NCI-H82 treated with DMSO at 0.1 percent for 48 hours (cell line): ENCODE data around the gene ZNF764.
"Not testable (repeated sequence)": the region's sequence is repeated elsewhere in the genome, so short reads cannot be mapped to it uniquely, and the experiment has no call there.

Experiments
- DNase-seq: peaks from one replicate; lab custom pipeline; 2025; ENCODE audit not compliant: unreplicated experiment; lab: John Stamatoyannopoulos, UW

ZNF764 gene

DNA sequence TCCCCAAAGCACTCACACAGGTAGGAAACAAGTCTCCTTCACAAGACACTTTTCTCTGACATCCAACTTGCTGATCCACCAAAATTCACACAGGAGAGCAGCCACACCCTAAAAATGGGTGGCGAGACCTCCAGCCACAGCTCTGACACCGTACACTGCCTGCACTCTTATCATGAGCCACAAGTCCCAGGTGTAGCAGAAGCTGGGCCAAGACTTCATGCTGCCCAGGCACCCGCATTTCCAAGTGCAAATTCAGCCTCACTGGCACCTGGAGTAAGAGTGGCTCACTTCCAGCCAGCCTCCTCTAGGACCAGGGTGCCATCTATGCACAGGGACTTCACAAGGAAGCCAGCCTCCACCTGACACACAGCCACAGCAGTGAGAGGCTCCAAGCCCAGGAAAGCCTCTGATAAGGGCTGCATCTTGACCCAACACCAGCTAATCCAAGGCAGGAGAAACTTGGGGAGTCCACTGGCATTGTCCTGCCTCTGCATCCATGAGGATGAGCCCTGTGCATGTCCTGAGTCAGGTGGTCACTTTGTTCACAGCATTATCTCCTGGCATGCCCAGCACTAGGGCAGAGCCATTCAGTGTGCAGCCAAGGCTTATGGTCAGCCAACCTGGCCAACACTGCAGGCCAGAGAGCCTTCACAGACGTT lies 29.2 kb downstream of the ZNF764 start:
- DNase-seq = no peak

DNA sequence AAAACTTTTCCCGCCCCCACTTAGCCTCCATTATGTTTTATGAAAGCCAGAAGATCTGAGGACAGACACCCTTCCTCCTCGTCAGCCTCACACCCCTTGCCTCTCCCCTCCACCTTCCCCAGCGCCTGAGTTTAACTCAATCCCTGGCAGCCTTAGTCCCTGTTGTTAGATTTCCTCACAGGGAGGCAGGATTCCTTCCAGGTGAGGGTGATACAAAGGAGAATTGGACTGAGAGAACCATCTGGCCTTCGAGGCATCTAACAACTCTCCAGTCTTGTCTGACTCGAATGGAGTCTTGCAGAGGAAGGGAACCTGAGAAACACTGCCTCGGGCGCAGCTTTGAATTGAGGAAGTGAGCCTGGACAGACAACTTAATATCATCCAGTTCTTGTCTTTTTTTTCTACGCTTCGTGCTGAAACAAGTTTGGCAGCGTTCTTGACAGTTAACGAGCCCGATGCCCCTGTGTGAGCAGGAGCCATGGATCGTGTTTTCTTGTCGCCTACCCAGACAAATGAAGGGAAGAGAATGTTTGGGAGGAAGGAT lies 30.5 kb downstream of the ZNF764 start:
- DNase-seq = no peak

DNA sequence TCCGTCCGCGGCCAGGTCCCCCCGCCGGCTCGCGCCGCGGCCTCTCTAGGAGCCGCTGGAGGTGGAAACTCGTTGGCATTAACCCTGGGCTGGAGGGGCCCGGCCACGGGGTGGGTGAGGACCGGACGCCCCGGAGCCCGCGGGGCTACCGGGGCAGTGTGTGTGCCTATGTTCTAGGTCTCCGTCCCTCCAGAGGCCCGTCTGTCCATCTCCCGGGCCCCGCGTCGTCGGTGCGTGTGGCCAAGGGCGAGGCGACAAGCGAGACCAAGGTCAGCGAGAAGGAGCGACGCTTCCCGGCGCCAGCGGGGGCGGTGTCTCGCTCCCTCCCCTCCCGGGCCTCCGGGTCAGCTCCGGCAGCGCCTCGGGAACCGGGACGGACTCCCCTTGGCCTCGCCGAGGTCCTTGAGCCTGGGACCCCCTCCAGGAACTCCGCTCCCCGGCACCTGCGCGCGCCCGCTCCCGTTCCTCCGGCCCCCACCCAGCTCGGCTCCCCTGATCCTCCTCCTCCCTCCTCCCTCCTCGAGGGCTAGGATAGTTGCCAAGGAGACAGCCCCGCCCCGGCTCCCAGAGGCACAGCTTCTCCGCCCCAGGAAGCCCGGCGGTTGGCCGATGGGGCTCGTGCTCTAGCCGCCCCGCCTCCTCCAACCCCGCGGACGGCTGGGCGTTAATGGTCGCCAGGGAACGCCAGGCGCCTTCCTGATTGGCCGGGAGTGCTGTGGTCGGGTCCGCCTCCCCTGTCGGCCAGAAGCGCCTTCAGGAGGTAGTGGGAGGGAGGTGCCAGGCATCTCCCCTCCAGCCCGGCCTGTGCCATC lies 31.1 kb downstream of the ZNF764 start:
- peak; percentile 93 for DNase-seq

- no peak for DNase-seq
Observed at GRCh38 chr16:30526137-30526822, 31.9 kb downstream of the ZNF764 start, which contains the start of gene ZNF768. Gene ZNF768, minus strand, starts transcription at chr16:30526566. Its CDS starts 153 bp downstream, at chr16:30526413.

DNA sequence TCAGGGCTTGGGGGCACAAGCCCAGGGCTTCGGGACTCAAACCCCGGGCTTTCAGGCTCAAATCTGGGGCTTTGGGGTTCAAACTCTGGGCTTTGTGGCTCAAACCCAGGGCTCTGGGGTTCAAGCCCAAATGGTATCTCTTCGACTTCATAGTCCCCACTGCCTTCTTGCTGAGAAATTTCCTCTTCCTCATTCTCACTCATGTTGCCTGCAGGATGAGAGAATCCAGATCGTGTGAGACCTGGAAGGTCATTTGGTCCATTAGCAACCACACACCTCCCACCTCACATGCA lies 32.4 kb downstream of the ZNF764 start:
- DNase-seq = no peak

GRCh38 chr16:30524575-30525568 lies 33.3 kb downstream of the ZNF764 start:
- no peak for DNase-seq

GRCh38 chr16:30523768-30524574 lies 34.2 kb downstream of the ZNF764 start:
- DNase-seq = peak; percentile 5

DNA sequence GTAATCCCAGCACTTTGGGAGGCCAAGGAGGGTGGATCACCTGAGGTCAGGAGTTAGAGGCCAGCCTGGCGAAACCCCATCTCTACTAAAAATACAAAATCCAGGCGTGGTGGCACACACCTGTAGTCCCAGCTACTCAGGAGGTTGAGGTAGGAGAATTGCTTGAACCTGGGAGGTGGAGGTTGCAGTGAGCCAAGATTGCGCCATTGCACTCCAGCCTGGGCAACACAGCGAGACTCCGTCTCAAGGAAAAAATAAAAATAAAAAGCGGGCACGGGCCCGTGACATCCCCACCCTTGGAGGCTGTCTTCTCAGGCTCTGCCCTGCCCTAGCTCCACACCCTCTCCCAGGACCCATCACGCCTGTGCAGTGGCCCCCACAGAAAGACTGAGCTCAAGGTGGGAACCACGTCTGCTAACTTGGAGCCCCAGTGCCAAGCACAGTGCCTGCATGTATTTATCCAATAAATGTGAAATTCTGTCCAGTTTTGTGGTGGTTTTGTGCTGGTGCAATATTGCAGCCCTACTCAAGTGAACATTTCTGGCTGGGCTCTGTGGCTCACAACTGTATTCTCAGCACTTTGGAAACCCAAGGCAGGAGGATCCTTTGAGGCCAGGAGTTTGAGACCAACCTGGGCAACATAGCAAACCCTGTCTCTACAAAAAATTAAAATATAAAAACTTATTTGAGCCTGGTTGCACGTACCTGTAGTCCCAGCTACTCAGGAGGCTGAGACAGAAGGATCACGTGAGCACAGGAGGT lies 35.3 kb downstream of the ZNF764 start:
- DNase-seq = not testable (repeated sequence)

DNA sequence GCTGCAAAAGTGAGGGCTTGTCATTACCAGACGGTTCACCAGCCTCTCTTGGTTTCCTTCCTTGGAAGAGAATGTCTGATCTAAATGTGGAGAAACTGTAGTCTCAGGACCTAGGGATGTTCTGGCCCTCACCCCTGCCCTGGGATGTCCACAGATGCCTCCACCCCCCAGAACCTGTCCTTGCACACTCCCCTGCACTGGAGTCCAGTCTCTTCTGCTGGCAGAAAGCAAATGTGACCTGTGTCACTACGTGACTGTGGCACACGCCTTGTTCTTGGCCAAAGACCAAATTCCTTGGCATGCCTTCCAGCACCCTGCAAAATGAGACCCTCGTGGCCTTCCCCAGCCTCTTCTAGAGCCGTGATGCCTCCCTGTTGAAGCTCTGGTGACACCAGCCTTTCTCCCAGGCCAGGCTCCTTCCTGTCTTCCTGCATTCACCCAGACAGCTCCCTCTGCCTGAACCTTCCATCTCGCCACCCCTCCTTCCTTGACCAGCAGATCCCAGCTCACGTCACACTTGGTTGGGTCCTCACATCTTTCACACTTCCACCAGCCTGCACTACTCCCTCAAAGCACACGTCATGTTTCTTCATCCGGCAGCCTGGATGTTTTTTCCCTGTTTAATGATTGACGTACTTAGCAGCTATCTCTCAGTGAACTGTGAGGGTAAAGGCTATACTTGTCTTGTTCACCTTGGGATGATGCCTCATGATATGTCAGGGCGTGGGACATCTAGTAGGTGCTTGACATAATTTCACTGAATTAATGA lies 36.1 kb downstream of the ZNF764 start:
- DNase-seq = no peak

- DNase-seq = no peak
Observed at GRCh38 chr16:30521476-30521872, 36.7 kb downstream of the ZNF764 start.

GRCh38 chr16:30519120-30520049 lies 38.8 kb downstream of the ZNF764 start:
- no peak for DNase-seq

- no peak for DNase-seq
Observed at GRCh38 chr16:30518552-30518951, 39.6 kb downstream of the ZNF764 start.

GRCh38 chr16:30515275-30515674 lies 42.9 kb downstream of the ZNF764 start:
- no peak for DNase-seq

DNA sequence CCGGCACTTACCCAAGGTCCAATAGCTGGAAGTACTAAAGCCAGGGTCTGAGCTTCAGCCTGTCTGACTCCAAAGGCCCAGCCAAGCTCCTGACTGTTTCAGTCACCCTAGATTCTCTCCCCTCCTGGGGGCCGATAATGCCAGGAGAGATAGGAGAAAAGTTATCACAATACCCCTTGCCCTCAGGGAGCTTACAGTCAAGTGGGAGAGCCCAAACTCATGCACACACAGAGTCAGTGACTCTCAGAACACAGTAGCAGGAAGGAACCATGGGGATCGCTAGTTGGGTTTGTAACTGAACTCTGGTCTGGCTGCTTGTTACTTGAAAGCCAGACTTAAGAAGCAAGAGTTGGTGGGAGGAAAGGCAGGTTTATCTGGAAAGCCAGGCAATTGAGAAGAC lies 46.7 kb downstream of the ZNF764 start:
- DNase-seq = no peak

- no peak for DNase-seq
Observed at GRCh38 chr16:30510376-30510938, 47.7 kb downstream of the ZNF764 start.

- no peak for DNase-seq
Observed at GRCh38 chr16:30509081-30509765, 49.0 kb downstream of the ZNF764 start.
